ENCODE results near the gene RGL3. TPM values are rescaled to one million over a fixed set of nuclear protein-coding genes. Genes with fewer than 3 reads are reported as not detected.

Gene RGL3
- total RNA-seq, 1 experiment from 2014 or later = 22.6 TPM

DNA sequence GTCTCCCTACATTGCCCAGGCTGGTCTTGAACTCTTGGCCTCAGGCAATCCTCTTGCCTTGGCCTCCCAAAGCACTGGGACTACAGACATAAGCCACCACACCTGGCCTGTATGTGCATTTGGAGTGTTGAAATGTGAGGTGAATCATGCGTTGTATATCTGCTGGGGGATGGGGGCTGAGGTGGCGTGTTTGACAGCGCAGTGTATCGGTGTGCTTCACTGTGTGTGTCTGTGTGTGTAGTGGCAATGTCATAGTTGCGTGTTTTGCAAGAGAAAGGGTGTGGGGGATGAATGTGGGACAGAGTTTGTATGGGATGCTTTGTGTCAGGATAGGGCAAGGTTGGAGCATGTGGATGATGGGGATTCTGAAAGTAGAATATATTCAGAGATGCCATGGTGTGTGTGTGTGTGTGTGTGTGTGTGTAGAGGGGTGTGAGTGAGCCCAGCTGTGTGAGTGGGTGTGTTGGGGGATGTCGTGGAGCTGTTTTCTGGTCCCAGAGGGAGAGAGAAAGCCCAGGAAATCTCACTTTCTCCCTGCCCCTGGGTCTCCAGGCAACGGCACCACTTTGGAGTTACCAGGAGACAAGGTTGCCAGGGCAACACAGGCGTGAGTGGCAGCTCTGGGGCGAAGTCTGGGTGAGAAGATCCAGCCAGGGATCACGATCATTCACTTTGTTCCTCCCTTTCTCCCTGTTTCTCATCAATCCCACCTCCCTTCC, 45.8 kb downstream of the RGL3 start:
- TF ChIP-seq, protein P1, sequence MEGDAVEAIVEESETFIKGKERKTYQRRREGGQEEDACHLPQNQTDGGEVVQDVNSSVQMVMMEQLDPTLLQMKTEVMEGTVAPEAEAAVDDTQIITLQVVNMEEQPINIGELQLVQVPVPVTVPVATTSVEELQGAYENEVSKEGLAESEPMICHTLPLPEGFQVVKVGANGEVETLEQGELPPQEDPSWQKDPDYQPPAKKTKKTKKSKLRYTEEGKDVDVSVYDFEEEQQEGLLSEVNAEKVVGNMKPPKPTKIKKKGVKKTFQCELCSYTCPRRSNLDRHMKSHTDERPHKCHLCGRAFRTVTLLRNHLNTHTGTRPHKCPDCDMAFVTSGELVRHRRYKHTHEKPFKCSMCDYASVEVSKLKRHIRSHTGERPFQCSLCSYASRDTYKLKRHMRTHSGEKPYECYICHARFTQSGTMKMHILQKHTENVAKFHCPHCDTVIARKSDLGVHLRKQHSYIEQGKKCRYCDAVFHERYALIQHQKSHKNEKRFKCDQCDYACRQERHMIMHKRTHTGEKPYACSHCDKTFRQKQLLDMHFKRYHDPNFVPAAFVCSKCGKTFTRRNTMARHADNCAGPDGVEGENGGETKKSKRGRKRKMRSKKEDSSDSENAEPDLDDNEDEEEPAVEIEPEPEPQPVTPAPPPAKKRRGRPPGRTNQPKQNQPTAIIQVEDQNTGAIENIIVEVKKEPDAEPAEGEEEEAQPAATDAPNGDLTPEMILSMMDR (IDR thresholded peaks at IDR 0.05) = no peak
- TF ChIP-seq SIN3A (IDR thresholded peaks at IDR 0.05; ENCODE audit: borderline replicate concordance, insufficient read depth, low read depth, low read length) (no peak), TCF7L2 (IDR thresholded peaks at IDR 0.05; ENCODE audit: low read depth, low read length) (no peak), POLR2AphosphoS5 (IDR thresholded peaks at IDR 0.05; ENCODE audit: low read depth, low read length) (no peak)
- TF ChIP-seq, protein P2, sequence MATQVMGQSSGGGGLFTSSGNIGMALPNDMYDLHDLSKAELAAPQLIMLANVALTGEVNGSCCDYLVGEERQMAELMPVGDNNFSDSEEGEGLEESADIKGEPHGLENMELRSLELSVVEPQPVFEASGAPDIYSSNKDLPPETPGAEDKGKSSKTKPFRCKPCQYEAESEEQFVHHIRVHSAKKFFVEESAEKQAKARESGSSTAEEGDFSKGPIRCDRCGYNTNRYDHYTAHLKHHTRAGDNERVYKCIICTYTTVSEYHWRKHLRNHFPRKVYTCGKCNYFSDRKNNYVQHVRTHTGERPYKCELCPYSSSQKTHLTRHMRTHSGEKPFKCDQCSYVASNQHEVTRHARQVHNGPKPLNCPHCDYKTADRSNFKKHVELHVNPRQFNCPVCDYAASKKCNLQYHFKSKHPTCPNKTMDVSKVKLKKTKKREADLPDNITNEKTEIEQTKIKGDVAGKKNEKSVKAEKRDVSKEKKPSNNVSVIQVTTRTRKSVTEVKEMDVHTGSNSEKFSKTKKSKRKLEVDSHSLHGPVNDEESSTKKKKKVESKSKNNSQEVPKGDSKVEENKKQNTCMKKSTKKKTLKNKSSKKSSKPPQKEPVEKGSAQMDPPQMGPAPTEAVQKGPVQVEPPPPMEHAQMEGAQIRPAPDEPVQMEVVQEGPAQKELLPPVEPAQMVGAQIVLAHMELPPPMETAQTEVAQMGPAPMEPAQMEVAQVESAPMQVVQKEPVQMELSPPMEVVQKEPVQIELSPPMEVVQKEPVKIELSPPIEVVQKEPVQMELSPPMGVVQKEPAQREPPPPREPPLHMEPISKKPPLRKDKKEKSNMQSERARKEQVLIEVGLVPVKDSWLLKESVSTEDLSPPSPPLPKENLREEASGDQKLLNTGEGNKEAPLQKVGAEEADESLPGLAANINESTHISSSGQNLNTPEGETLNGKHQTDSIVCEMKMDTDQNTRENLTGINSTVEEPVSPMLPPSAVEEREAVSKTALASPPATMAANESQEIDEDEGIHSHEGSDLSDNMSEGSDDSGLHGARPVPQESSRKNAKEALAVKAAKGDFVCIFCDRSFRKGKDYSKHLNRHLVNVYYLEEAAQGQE (IDR thresholded peaks at IDR 0.05; ENCODE audit: insufficient read depth in 1 of 2, low read depth in 2 of 2, low read length in 1 of 2) = no peak
- Histone ChIP-seq H3K4me3 (ENCODE audit: low read depth in 2 of 2, low read length in 2 of 2) (peak overlapping the region in 1 of 2 experiments; percentile 68; a peak in 2 of 4 replicates), H3K36me3 (ENCODE audit: control insufficient read depth, insufficient read depth, low read length) (no peaks in the 10 kb centered on the region), H3K27me3 (ENCODE audit: control insufficient read depth, insufficient read depth, low read length) (no peaks in the 10 kb centered on the region), H3K27ac (ENCODE audit: low read length) (peak overlapping the region; percentile 88; the same call in 1 of the 2 replicates), H3K4me1 (ENCODE audit: control insufficient read depth, insufficient read depth, low read length) (peaks cover 22% of the 10 kb centered on the region), H3K9me3 (ENCODE audit: control insufficient read depth, insufficient read depth, low read depth, low read length) (no peaks in the 10 kb centered on the region)
- in situ Hi-C loops (cut with HindIII; ENCODE audit: low pct_unique_long_range_greater_than_20kb, low sequenced_read_pairs) (no loop called here), intact Hi-C loops (cut with micrococcal nuclease; ENCODE audit: unreplicated experiment) (no loop called here)
- CTCF ChIA-PET = no interaction called here
- DNase-seq (ENCODE audit: low read depth, low spot score) (no peak), ATAC-seq (no peak)
- no TSS peak for BruUV-seq (replicated peaks)
- POLR2A ChIA-PET = no interaction called here

DNA sequence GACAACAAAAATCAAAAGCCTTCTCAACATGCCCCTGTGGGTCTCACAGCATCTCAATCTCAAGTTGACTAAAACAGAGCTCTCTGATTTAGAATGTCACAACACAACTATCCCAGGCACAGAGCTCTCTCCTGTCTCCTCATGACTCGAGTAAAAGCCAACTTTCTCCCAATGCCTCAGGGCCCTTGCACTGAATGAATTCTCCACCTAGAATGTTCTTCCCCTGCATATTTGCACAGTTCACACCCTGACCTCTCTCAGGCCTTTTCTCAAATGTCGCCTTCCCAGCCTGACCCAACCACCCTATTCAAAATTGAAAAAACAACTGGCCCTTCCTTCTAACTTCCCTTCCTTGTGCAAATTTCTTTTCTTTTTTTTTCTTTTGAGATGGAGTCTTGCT, 48.4 kb downstream of the RGL3 start:
- Histone ChIP-seq H3K27me3 (ENCODE audit: control insufficient read depth, insufficient read depth, low read length) (no peaks in the 10 kb centered on the region), H3K36me3 (ENCODE audit: control insufficient read depth, insufficient read depth, low read length) (no peaks in the 10 kb centered on the region), H3K4me3 (ENCODE audit: low read depth in 2 of 2, low read length in 2 of 2) (no peak overlapping the region), H3K27ac (ENCODE audit: low read length) (no peak overlapping the region), H3K4me1 (ENCODE audit: control insufficient read depth, insufficient read depth, low read length) (peaks cover 7% of the 10 kb centered on the region), H3K9me3 (ENCODE audit: control insufficient read depth, insufficient read depth, low read depth, low read length) (no peaks in the 10 kb centered on the region)
- BruUV-seq (replicated peaks) = no TSS peak
- no peak for TF ChIP-seq TCF7L2 (IDR thresholded peaks at IDR 0.05; ENCODE audit: low read depth, low read length)
- TF ChIP-seq POLR2AphosphoS5 (IDR thresholded peaks at IDR 0.05; ENCODE audit: low read depth, low read length) = no peak
- TF ChIP-seq, protein P2 (IDR thresholded peaks at IDR 0.05; ENCODE audit: insufficient read depth in 1 of 2, low read depth in 2 of 2, low read length in 1 of 2) = no peak
- no peak for TF ChIP-seq SIN3A (IDR thresholded peaks at IDR 0.05; ENCODE audit: borderline replicate concordance, insufficient read depth, low read depth, low read length)
- TF ChIP-seq, protein P1 (IDR thresholded peaks at IDR 0.05) = no peak
- ATAC-seq (no peak), DNase-seq (ENCODE audit: low read depth, low spot score) (no peak)
- ChIA-PET CTCF (interaction anchor here (0.6 kb wide), 1 partner anchor 11 kb away, joined by 3 read pairs; no protein-coding TSS in a partner anchor), POLR2A (no interaction called here)
- intact Hi-C loops (cut with micrococcal nuclease; ENCODE audit: unreplicated experiment) (no loop called here), in situ Hi-C loops (cut with HindIII; ENCODE audit: low pct_unique_long_range_greater_than_20kb, low sequenced_read_pairs) (no loop called here)
